ENCODE data around the gene NOXO1. TPM values are rescaled to one million over a fixed set of nuclear protein-coding genes. Genes with fewer than 3 reads are reported as not detected.

NOXO1 gene
- total RNA-seq, 1 donor, result not detected

GRCh38 chr16:1998360-1998835, 17.1 kb upstream of the NOXO1 start:
- DNase-seq (ENCODE audit: low read depth in 2 of 3, low spot score in 2 of 3), result no peak

DNA sequence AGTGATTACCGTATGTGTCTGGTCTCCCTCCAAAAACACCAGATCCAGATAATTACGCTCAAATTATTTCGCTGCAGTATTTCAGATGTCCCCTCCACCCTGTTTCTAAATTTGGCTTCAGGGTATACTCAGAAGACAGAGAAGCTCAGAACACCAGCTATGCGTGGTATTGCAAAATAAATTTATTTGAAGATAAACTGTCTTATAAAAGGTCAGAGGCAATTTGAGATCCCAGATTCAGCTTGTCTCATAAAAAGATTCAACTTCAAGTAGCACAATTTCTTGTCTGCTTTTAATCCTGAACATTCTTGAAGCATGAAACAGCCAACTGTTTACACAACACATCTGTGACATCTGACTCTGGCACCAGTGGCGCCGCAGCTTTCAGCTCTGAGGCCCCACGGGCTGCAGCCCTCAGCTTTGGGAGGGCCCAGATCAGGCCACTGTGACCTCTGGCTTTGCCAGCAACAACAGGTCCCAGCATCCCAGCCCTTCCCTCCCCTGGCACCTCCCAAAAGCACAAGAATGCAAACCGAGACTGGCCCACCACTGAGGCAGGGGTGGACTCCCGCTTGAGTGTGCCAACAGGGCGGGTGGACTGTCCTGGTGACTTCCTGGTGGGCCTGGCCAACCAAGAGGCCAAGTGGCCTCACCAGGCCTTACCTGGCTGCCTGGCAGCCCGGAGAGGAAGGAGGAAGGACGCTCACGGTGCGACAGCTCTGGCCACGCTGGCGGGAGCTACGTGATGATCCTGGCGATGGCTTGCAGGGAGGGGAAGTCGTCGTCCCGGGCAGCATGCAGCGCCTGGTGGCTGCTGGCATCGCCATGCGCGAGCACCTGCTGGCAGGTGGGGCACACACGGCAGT, 16.5 kb upstream of the NOXO1 start:
- no peak for DNase-seq (ENCODE audit: low read depth in 2 of 3, low spot score in 2 of 3)

GRCh38 chr16:1993731-1994131, 12.5 kb upstream of the NOXO1 start:
- no peak for DNase-seq (ENCODE audit: low read depth in 2 of 3, low spot score in 2 of 3)

GRCh38 chr16:1992704-1993317, 11.5 kb upstream of the NOXO1 start:
- no peak for DNase-seq (ENCODE audit: low read depth in 2 of 3, low spot score in 2 of 3)

- peak; percentile 94 to 97 (median 96) for DNase-seq (ENCODE audit: low read depth in 2 of 3, low spot score in 2 of 3)
These were observed 10.9 kb upstream of the NOXO1 start for GRCh38 chr16:1991948-1992703.

DNA sequence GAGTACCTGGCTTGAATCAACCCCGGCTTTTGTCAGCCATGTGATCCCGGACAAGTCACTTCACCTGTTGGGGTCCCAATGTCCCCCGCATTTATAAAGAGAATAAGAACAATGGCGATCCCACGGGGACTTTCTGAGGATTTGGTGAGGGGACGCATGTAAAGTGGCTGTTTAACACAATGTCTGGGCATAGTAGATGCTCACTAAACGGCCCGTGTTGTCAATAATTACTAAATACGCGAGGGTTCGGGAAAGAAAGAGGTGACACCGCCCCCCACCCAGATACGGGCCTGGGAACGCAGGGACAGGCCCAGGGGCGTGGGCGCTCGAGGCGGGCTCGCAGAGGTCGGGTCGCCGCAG, 10.3 kb upstream of the NOXO1 start:
- DNase-seq (ENCODE audit: low read depth in 2 of 3, low spot score in 2 of 3), result no peak

DNA sequence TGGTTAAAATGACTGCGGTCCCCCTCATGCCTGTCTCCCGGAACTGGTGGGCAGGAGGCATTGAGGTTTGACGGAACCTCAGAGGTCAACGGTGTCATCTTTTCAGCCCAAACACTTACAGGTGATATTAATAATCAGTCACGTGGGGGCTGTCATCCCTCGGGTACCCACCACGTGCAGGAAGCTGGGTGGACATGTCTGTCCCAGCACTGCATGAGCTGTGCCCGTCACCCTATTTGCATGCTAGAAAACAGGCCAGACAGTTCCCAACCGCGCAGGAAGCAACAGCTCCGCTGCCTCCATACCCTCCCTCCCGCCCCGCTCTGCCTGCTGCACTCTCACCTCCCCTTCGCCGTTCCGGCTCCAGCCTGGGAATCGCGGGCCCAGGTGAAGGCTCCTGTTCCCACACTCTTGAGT, 9.9 kb upstream of the NOXO1 start:
- DNase-seq (ENCODE audit: low read depth in 2 of 3, low spot score in 2 of 3), result peak in 1 of 3 donors; percentile 32

DNA sequence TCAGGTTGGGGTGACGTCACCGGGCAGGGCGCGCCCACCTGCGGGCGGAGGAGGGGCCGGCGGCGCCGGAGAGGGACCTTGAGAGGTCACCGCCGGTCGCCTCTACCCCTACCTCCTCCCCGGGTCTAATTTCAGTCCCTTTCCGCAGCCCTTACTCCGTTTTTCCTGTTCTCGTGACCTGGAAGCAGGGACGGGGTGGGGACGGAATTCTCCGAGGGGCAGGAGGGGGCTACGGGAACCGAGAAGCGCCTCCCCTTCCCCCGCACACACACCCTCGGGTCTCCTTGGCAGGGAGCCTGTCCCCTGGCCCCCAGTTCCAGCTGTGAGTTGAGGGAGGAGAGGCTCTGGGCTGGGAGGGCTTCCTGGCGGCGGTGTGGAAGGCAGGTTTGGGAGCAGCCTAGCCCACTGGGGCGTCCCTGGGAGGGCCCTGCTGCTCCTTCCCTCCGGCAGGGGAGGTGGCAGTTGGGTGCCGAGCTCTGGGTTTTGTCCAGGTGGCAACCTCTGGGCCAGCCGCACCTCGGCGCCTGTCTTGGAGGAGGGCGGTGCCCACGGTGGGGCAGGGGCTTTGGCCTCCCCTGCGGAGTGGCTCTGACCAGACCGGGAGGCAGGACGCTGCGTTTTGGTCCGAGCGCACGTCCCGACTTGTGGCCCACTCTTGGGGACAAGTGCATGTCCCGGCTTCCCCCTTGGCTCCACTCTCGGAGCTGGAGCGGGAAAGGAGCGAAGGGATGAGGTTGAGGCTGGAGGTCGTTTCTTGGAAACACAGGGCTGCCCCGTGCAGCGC, 9.3 kb upstream of the NOXO1 start:
- no peak for DNase-seq (ENCODE audit: low read depth in 2 of 3, low spot score in 2 of 3)

DNA sequence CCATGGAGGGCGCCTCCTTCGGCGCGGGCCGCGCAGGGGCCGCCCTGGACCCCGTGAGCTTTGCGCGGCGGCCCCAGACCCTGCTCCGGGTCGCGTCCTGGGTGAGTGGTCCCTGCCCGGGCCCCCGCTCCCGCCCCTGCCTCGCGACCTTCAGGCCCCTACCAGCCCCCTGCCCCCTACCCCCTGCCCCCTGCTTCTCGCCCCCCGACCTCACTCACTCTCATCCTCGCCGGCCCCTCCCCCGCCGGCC, 8.8 kb upstream of the NOXO1 start:
- no peak for DNase-seq (ENCODE audit: low read depth in 2 of 3, low spot score in 2 of 3)

GRCh38 chr16:1989209-1990100, 8.2 kb upstream of the NOXO1 start, which contains the start of gene SYNGR3:
Gene SYNGR3 (plus strand): TSS chr16:1989970. CDS start chr16:1990103, 133 bp downstream.
- DNase-seq (ENCODE audit: low read depth in 2 of 3, low spot score in 2 of 3), result no peak

DNA sequence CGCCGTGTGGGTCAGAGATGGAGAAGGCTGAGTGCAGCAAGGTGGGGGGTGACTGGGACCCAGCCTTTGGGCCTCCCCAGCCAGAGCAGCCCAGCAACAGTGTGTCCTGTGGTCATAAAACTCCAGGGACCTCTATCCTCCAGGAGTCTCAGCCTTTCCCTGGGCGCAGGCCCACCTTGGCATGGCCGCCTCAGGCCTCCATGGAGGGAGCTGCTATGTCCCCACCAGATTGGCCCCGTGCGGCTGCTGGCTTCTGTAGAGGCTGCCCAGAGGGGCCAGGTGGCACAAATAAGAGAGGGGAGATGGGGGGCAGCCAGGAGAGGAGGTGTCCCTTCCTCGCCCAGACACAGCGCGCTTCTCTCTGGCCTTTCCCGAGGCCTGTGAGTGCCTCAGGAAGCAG, 5.9 kb upstream of the NOXO1 start:
- no peak for DNase-seq (ENCODE audit: low read depth in 2 of 3, low spot score in 2 of 3)

- no peak for DNase-seq (ENCODE audit: low read depth in 2 of 3, low spot score in 2 of 3)
These were observed 4.3 kb upstream of the NOXO1 start for GRCh38 chr16:1985466-1986150.

- DNase-seq (ENCODE audit: low read depth in 2 of 3, low spot score in 2 of 3), result no peak
These were observed 3.3 kb upstream of the NOXO1 start for GRCh38 chr16:1984347-1985225.

DNA sequence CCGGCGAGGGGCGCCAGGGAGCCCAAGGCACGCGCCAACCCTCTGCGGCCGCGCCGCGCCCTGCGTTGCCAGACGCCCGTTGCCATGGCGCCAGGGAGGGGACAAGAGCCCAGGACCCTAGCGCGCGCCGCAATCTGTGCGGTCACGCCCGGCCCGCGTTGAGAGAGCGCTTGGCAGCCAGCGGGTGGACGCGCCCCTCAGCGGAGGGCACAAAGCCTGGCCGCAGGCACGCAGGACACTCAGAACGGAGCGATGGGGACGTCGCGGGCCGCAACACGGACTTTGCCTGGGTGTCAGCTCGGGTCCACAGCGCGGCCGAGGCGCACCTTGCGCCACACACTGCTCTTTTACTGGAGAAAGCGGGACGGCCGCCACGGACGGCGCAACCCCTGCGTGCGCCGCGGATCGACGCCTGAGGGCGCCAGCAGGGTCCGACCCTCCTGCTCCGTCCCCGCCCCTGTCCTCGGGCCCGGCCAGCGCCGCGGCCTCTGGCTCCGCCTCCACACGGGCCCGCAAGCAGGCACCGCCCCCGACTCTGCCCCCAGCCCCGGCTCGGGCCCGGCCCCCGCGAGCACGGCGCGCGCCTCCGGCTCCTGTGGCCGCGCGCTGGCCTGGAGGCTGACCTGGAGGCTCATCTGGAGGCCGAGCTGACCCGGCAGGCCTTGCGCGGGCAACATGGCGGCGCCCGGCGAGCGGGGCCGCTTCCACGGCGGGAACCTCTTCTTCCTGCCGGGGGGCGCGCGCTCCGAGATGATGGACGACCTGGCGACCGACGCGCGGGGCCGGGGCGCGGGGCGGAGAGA, 2.5 kb upstream of the NOXO1 start, which contains the start of gene GFER:
TSS of gene GFER (plus strand) at position 650 of the 803 bp plus-strand sequence. CDS start at position 676, 26 bp downstream.
- DNase-seq (ENCODE audit: low read depth in 2 of 3, low spot score in 2 of 3), result peak in 2 of 3 donors; percentile 73 to 80

DNA sequence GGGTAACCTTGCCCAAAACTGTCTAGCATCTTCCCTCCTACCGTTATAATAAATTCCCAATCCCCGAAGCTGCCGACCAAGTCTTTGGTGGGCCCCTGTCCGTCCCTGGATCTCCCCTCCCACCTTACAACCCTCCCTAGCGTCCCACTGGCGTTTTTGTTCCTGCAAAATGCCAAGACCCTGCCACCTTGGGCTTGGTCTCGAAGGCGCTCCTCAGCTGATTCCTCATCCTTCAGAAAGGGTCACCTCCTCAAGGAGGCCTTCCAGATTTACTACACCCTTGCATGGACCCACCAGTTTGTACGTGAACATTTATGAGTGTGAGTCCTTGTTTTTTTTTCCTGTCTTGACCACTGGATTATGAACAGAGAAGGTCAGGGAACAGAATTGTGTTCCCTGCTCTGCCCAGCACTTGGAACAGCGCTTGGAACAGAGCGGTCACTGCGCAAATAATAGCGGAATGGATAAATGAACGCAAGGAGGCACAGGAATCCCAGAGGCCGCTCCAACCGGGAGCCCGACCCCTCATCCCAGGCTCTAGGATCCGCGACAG, 1.8 kb upstream of the NOXO1 start:
- DNase-seq (ENCODE audit: low read depth in 2 of 3, low spot score in 2 of 3), result no peak

DNA sequence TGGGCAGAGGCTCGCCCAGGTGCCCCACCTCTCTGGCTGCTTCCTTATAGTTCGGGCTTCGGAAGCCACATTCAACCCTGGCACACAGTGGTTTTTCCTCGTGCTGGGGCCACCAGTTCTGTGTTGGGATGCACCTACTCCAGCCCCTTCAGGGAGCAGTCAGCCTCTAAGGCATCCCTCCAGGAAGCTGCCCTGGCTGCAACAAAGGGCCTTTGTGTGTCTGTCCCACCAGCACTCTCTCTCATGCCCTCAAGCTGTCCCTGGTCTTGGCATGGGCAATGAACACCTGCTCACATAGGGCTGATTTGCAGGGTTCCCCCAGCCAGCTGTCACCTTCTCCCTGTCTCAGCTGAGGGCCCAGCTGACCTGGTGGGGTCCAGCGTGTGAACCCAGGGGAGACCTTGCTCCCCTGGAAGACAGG, 754 bp upstream of the NOXO1 start:
- no peak for DNase-seq (ENCODE audit: low read depth in 2 of 3, low spot score in 2 of 3)

- DNase-seq (ENCODE audit: low read depth in 2 of 3, low spot score in 2 of 3), result no peak
These were observed 540 bp downstream of the NOXO1 start for GRCh38 chr16:1980770-1981087.

All from hematopoietic multipotent progenitor cell (in vitro differentiated cells).